GM23248 (cell line): Measurements from ENCODE around the gene BRF1. TPM values are rescaled to one million over a fixed set of nuclear protein-coding genes. Genes with fewer than 3 reads are reported as not detected.

ENCODE experiments used
- DNase-seq: peaks from one replicate; pipeline ENCODE4 v3.0.0-alpha.2; 2015
- H2AFZ ChIP-seq: fragments of 200-600 bp; sonication (generic); 2 replicates; pipeline ENCODE4 v1.6.1; 2016; ENCODE audit warnings: antibody characterized with exemption
- H3F3A ChIP-seq: fragments of 200-600 bp; sonication (generic); 2 replicates; pipeline ENCODE4 v1.6.1; 2016; ENCODE audit warnings: mild to moderate bottlenecking, antibody characterized with exemption, mixed run types; ENCODE audit not compliant: insufficient read depth
- H3K27ac ChIP-seq: fragments of 200-600 bp; sonication (generic); 2 replicates; pipeline ENCODE4 v1.5.1; 2016; ENCODE audit warnings: mild to moderate bottlenecking
- H3K27me3 ChIP-seq: fragments of 200-600 bp; sonication (generic); replicated peaks from 2 replicates; pipeline ENCODE4 v1.6.1; 2016; ENCODE audit warnings: mild to moderate bottlenecking; ENCODE audit not compliant: insufficient read depth
- H3K36me3 ChIP-seq: fragments of 200-600 bp; sonication (generic); 2 replicates; pipeline ENCODE4 v1.6.1; 2016; ENCODE audit warnings: low read depth, mild to moderate bottlenecking
- H3K4me1 ChIP-seq: fragments of 200-600 bp; sonication (generic); 2 replicates; pipeline ENCODE4 v1.6.1; 2016; ENCODE audit warnings: mild to moderate bottlenecking; ENCODE audit not compliant: insufficient read depth
- H3K4me2 ChIP-seq: fragments of 200-600 bp; sonication (generic); one replicate; pipeline ENCODE4 v1.6.1; 2016; ENCODE audit warnings: mild to moderate bottlenecking; ENCODE audit not compliant: unreplicated experiment
- H3K4me3 ChIP-seq: fragments of 200-600 bp; sonication (generic); 2 replicates; pipeline ENCODE4 v1.5.1; 2016; ENCODE audit warnings: mild to moderate bottlenecking
- H3K79me2 ChIP-seq: fragments of 200-600 bp; sonication (generic); 2 replicates; pipeline ENCODE4 v1.6.1; 2016; ENCODE audit warnings: mild to moderate bottlenecking; ENCODE audit not compliant: insufficient read depth
- H3K9ac ChIP-seq: fragments of 200-600 bp; sonication (generic); 2 replicates; pipeline ENCODE4 v1.6.1; 2016; ENCODE audit warnings: mild to moderate bottlenecking
- H3K9me2 ChIP-seq: fragments of 200-600 bp; sonication (generic); 2 replicates; pipeline ENCODE4 v1.6.1; 2016; ENCODE audit warnings: mixed run types, mild to moderate bottlenecking, moderate library complexity; ENCODE audit not compliant: insufficient read depth
- H3K9me3 ChIP-seq: fragments of 200-600 bp; sonication (generic); one replicate; pipeline ENCODE4 v1.6.1; 2017; ENCODE audit warnings: low read depth
- H4K20me1 ChIP-seq: fragments of 200-600 bp; sonication (generic); 2 replicates; pipeline ENCODE4 v1.6.0; 2016; ENCODE audit not compliant: insufficient read depth
- EZH2 ChIP-seq: fragments of 200-600 bp; sonication (generic); IDR thresholded peaks from 2 replicates; pipeline ENCODE4 v1.6.1; 2018; ENCODE audit warnings: antibody characterized with exemption, mild to moderate bottlenecking; ENCODE audit not compliant: insufficient read depth, poor library complexity, severe bottlenecking
- EZH2phosphoT487 ChIP-seq: fragments of 200-600 bp; sonication (generic); IDR thresholded peaks from 2 replicates; pipeline ENCODE4 v1.6.1; 2018; ENCODE audit warnings: antibody characterized with exemption, moderate library complexity, mild to moderate bottlenecking, low read depth; ENCODE audit not compliant: insufficient read depth
- WGBS, 2 experiments: methylation state at CpG; one replicate each; pipeline ENCODE4 v1.1.6; 2015 to 2017; ENCODE audit warnings: low lambda C conversion rate in 2 of 2, low coverage in 1 of 2; ENCODE audit errors: missing lambda C conversion rate in 2 of 2; 5-methylcytosine and 5-hydroxymethylcytosine counted together
- in situ Hi-C: fragments of 300-500 bp; cut with MboI; formaldehyde crosslinking; loops from 2 replicates; pipeline ENCODE4 v1.15.0; 2020
- polyA plus RNA-seq: library from polyadenylated mRNA; unstranded; fragments of >200 nt; fragmentation: Nextera tagmentation; extraction: Ambion mirVana; gene quantifications from 2 replicates; pipeline ENCODE4 v1.2.1, GENCODE V29; 2016
- total RNA-seq: library from RNA; depleted of rRNA; stranded (reverse); fragments of >200 nt; shearing (Covaris generic); gene quantifications from 2 replicates; pipeline ENCODE4 v1.2.3, GENCODE V29; 2014

BRF1 gene
- total and polyA plus RNA-seq, 2 experiments from 2014 or later, result 10.5 to 27.0 TPM

DNA sequence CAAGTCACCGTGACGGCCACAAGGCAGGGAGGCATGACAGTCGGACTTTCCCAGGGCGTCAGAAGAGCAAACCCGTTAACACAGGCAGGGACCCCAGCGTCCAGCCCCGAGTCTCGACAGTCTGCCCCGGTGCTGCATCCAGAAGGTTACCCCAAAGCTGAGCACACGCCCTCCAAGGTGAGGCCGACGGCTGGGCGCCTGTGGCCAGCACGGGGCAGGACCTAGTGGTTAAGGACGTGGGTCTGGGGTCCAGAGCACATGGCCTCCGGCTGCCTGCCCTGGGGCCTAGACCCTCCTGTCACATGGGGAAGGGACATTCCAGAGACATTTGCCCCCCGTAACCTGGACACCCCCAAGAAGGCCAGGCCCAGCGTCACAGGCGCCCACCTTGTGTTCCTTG, 82.2 kb downstream of the BRF1 start:
- no peaks in the 10 kb centered on the region for H3K9me2 ChIP-seq
- no peaks in the 10 kb centered on the region for H4K20me1 ChIP-seq
- DNase-seq, result no peak
- in situ Hi-C loops, result no loop called here
- H2AFZ ChIP-seq, result no peak overlapping the region
- H3F3A ChIP-seq, result no peaks in the 10 kb centered on the region
- H3K9ac ChIP-seq, result no peak overlapping the region
- no peak for TF ChIP-seq EZH2phosphoT487
- TF ChIP-seq EZH2, result no peak
- no peak overlapping the region for H3K4me3 ChIP-seq
- no peak overlapping the region for H3K27ac ChIP-seq
- no peaks in the 10 kb centered on the region for H3K36me3 ChIP-seq
- H3K4me2 ChIP-seq, result no peak overlapping the region
- no peaks in the 10 kb centered on the region for H3K79me2 ChIP-seq
- 95 to 98% methylated on average over 18 to 19 of the region's 19 CpGs for WGBS, 2 experiments
- no peaks in the 10 kb centered on the region for H3K27me3 ChIP-seq
- no peaks in the 10 kb centered on the region for H3K4me1 ChIP-seq
- no peaks in the 10 kb centered on the region for H3K9me3 ChIP-seq

DNA sequence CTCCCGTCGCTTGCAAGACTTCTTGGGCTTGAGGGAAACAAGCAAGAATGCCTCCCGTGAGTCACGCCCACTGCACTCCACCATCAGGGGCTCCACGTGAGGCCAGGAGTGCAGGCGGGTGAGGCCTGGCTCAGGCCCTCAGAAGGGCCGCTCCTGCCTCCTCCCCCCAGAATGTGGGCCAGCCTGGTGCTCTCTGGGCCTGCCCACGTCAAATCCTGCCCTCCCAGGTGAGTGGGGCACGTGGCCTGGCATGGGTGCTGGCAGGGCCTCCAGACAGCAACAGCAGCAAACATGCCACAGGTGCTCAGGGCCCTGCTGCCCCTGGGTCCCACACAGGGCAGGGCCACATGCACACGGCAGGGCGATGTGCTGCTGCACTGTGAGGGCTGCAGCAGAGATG, 83.0 kb downstream of the BRF1 start:
- Histone ChIP-seq H3K9me3 (no peaks in the 10 kb centered on the region), H3K9me2 (no peaks in the 10 kb centered on the region), H3K4me1 (no peaks in the 10 kb centered on the region), H3K9ac (no peak overlapping the region), H3K36me3 (no peaks in the 10 kb centered on the region), H3F3A (no peaks in the 10 kb centered on the region), H3K79me2 (no peaks in the 10 kb centered on the region), H2AFZ (no peak overlapping the region), H3K4me2 (no peak overlapping the region), H3K27me3 (no peaks in the 10 kb centered on the region), H3K27ac (no peak overlapping the region), H4K20me1 (no peaks in the 10 kb centered on the region), H3K4me3 (no peak overlapping the region)
- TF ChIP-seq EZH2, result no peak
- no peak for TF ChIP-seq EZH2phosphoT487
- in situ Hi-C loops, result no loop called here
- WGBS, 2 experiments, result 95 to 96% methylated on average over 10 to 11 of the region's 11 CpGs
- no peak for DNase-seq

DNA sequence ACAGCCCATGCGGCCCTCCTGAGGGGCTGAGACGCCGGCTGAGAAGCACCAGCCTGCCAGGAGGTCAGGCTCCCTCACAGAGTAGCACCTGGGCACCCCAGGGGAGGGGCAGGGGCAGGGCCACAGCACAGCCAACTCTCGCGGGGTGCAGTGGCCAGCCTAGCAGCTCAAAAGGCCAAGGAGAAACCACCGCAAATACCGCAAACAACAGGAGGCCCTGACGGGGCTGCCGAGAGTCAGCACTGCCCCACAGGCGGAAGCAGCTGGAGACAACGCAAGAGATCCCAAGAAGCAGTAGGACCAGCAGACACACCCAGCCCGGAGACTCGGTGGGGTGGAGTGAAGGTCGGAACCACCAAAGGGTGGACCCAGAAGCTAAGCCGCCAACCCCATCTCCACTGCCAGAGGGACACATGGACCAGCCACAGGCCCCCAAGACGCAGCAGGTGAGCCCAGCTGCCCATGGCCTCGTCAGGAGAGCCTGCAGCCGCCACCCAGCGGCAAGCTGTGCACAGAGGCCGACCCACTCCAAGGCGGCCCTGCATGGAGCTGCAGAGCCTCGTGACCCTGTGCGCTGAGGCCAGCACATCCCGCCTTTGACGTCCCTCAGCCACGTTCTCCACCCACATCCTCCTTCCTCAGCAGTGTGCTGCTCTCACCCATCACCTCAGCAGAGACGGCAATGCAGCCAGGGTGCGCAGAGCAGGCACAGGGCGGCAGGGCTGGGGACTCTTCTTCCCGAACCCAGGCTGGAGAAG, 84.1 kb downstream of the BRF1 start:
- Histone ChIP-seq H3K27me3 (no peaks in the 10 kb centered on the region), H3K27ac (no peak overlapping the region), H3K9ac (no peak overlapping the region), H3K79me2 (no peaks in the 10 kb centered on the region), H4K20me1 (no peaks in the 10 kb centered on the region), H3K4me2 (no peak overlapping the region), H2AFZ (no peak overlapping the region), H3K9me2 (no peaks in the 10 kb centered on the region), H3K4me3 (no peak overlapping the region), H3K9me3 (no peaks in the 10 kb centered on the region), H3K4me1 (no peaks in the 10 kb centered on the region), H3K36me3 (no peaks in the 10 kb centered on the region), H3F3A (no peaks in the 10 kb centered on the region)
- no peak for DNase-seq
- in situ Hi-C loops, result no loop called here
- 92 to 94% methylated on average over 26 to 30 of the region's 30 CpGs for WGBS, 2 experiments
- TF ChIP-seq EZH2, result no peak
- no peak for TF ChIP-seq EZH2phosphoT487

DNA sequence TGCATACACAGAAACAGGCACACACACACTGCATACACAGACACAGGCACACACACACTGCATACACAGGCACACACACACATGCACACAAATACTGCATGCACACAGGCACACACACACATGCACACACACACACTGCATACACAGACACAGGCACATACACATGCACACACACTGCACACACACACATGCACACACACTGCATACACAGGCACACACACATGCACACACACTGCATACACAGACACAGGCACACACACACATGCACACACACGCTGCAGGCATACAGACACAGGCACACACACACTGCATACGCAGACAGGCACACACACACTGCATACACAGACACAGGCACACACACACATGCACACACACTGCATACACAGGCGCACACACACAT, 85.2 kb downstream of the BRF1 start:
- H3K27ac ChIP-seq, result no peak overlapping the region
- H3K4me1 ChIP-seq, result no peaks in the 10 kb centered on the region
- no peaks in the 10 kb centered on the region for H3K9me3 ChIP-seq
- H2AFZ ChIP-seq, result no peak overlapping the region
- no peaks in the 10 kb centered on the region for H4K20me1 ChIP-seq
- no peak overlapping the region for H3K4me3 ChIP-seq
- H3K27me3 ChIP-seq, result no peaks in the 10 kb centered on the region
- no peak overlapping the region for H3K9ac ChIP-seq
- 72 to 81% methylated on average over 3 of the region's 3 CpGs for WGBS, 2 experiments
- DNase-seq, result no peak
- TF ChIP-seq EZH2 (no peak), EZH2phosphoT487 (no peak)
- H3K9me2 ChIP-seq, result no peaks in the 10 kb centered on the region
- no peaks in the 10 kb centered on the region for H3F3A ChIP-seq
- H3K79me2 ChIP-seq, result no peaks in the 10 kb centered on the region
- no peaks in the 10 kb centered on the region for H3K36me3 ChIP-seq
- in situ Hi-C loops, result no loop called here
- H3K4me2 ChIP-seq, result no peak overlapping the region
